SK-N-SH treated with all-trans-retinoic acid at 6 μM for 48 hours (cell line): ENCODE measurements around the gene TGFBI.

Source experiments
- ATAC-seq: fragments of 200-7000 bp; cut with Tn5 transposase; 3 replicates; pipeline ENCODE4 v1.9.1; 2020; ENCODE audit warnings: mild to moderate bottlenecking, moderate library complexity
- BACH2 ChIP-seq: fragments of 250-450 bp; sonication (Bioruptor Pico); IDR thresholded peaks from 2 replicates; pipeline ENCODE4 v1.9.0; 2021; ENCODE audit warnings: mild to moderate bottlenecking, borderline replicate concordance
- CSDC2 ChIP-seq: fragments of 250-450 bp; sonication (Bioruptor Pico); IDR thresholded peaks from 2 replicates; pipeline ENCODE4 v1.5.0; 2020; ENCODE audit warnings: mild to moderate bottlenecking, moderate library complexity
- ESRRG ChIP-seq: fragments of 250-450 bp; sonication (Bioruptor Pico); IDR thresholded peaks from 2 replicates; pipeline ENCODE4 v1.6.1; 2021; ENCODE audit warnings: mild to moderate bottlenecking
- ISL1 ChIP-seq: fragments of 250-450 bp; sonication (Bioruptor Pico); IDR thresholded peaks from 2 replicates; pipeline ENCODE4 v2.1.2; 2022; ENCODE audit warnings: mild to moderate bottlenecking, moderate library complexity
- RARB ChIP-seq: fragments of 250-450 bp; sonication (Bioruptor Pico); IDR thresholded peaks from 2 replicates; pipeline ENCODE4 v1.8.0; 2021; ENCODE audit warnings: mild to moderate bottlenecking, moderate library complexity
- SNAI2 ChIP-seq: fragments of 250-450 bp; sonication (Bioruptor Pico); IDR thresholded peaks from 2 replicates; pipeline ENCODE4 v1.5.0; 2020; ENCODE audit warnings: mild to moderate bottlenecking, moderate library complexity
- TCF4 ChIP-seq: fragments of 250-450 bp; sonication (Bioruptor Pico); IDR thresholded peaks from 2 replicates; pipeline ENCODE4 v1.8.0; 2021; ENCODE audit warnings: mild to moderate bottlenecking, moderate library complexity, borderline replicate concordance
- TOX ChIP-seq: fragments of 250-450 bp; sonication (Bioruptor Pico); IDR thresholded peaks from 2 replicates; pipeline ENCODE4 v1.8.0; 2021; ENCODE audit warnings: mild to moderate bottlenecking, moderate library complexity, borderline replicate concordance
- ZC3H10 ChIP-seq: fragments of 250-450 bp; sonication (Bioruptor Pico); IDR thresholded peaks from 2 replicates; pipeline ENCODE4 v1.5.1; 2021; ENCODE audit warnings: mild to moderate bottlenecking, moderate library complexity
- ZFP3 ChIP-seq: fragments of 250-450 bp; sonication (Bioruptor Pico); IDR thresholded peaks from 2 replicates; pipeline ENCODE4 v1.5.0; 2020; ENCODE audit warnings: mild to moderate bottlenecking, moderate library complexity
- ZFP30 ChIP-seq: fragments of 450-650 bp; formaldehyde crosslinking; IDR thresholded peaks from 2 replicates; pipeline ENCODE4 v1.5.0; 2022; ENCODE audit warnings: mild to moderate bottlenecking, moderate library complexity
- ZNF70 ChIP-seq: fragments of 450-650 bp; formaldehyde crosslinking; IDR thresholded peaks from 2 replicates; pipeline ENCODE4 v1.5.0; 2020; ENCODE audit warnings: mild to moderate bottlenecking, moderate library complexity
- ZNF8 ChIP-seq: fragments of 450-650 bp; formaldehyde crosslinking; IDR thresholded peaks from 2 replicates; pipeline ENCODE4 v1.5.0; 2020; ENCODE audit warnings: mild to moderate bottlenecking, moderate library complexity
- TF ChIP-seq, protein P1 (sequence below): fragments of 250-450 bp; sonication (Bioruptor Pico); IDR thresholded peaks from 2 replicates; pipeline ENCODE4 v1.8.0; 2020; ENCODE audit warnings: mild to moderate bottlenecking, moderate library complexity, borderline replicate concordance
- TF ChIP-seq, protein P2 (sequence below): fragments of 250-450 bp; sonication (Bioruptor Pico); IDR thresholded peaks from 2 replicates; pipeline ENCODE4 v1.8.0; 2021; ENCODE audit warnings: low read depth, mild to moderate bottlenecking, moderate library complexity, borderline replicate concordance
- TF ChIP-seq, protein P3 (sequence below): fragments of 250-450 bp; sonication (Bioruptor Pico); IDR thresholded peaks from 2 replicates; pipeline ENCODE4 v1.5.0; 2020; ENCODE audit warnings: mild to moderate bottlenecking, moderate library complexity
- TF ChIP-seq, protein P4 (sequence below): fragments of 250-450 bp; sonication (Bioruptor Pico); IDR thresholded peaks from 2 replicates; pipeline ENCODE4 v1.5.1; 2020; ENCODE audit warnings: low read depth, mild to moderate bottlenecking, moderate library complexity

TGFBI gene

DNA sequence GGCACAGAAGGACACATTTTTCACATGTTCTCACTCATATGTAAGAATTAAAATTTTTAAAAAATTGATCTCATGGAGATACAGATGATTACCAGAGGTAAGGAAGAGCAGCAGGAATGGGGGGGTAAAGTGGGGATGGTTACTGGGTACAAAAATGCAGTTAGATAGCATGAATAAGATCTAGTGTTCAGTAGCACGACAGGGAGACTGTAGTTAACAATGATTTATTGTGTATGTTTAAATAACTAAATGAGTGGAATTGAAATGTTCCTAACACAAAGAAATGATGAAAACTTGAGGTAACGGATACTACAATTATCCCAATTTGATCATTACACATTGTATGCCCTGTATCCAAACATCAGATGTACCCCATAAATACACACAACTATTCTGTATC, 15.2 kb upstream of the TGFBI start:
- no peak for ATAC-seq
- TF ChIP-seq RARB, result no peak
- no peak for TF ChIP-seq ZNF8 (CRISPR knock-in tag)
- no peak for TF ChIP-seq SNAI2 (CRISPR knock-in tag)
- TF ChIP-seq ESRRG (CRISPR knock-in tag), result no peak
- TF ChIP-seq BACH2 (CRISPR knock-in tag), result no peak
- TF ChIP-seq TOX (CRISPR knock-in tag), result no peak
- TF ChIP-seq, protein P1, sequence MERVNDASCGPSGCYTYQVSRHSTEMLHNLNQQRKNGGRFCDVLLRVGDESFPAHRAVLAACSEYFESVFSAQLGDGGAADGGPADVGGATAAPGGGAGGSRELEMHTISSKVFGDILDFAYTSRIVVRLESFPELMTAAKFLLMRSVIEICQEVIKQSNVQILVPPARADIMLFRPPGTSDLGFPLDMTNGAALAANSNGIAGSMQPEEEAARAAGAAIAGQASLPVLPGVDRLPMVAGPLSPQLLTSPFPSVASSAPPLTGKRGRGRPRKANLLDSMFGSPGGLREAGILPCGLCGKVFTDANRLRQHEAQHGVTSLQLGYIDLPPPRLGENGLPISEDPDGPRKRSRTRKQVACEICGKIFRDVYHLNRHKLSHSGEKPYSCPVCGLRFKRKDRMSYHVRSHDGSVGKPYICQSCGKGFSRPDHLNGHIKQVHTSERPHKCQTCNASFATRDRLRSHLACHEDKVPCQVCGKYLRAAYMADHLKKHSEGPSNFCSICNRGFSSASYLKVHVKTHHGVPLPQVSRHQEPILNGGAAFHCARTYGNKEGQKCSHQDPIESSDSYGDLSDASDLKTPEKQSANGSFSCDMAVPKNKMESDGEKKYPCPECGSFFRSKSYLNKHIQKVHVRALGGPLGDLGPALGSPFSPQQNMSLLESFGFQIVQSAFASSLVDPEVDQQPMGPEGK (CRISPR knock-in tag), result no peak
- TF ChIP-seq ZNF70 (CRISPR knock-in tag), result no peak
- TF ChIP-seq, protein P2, sequence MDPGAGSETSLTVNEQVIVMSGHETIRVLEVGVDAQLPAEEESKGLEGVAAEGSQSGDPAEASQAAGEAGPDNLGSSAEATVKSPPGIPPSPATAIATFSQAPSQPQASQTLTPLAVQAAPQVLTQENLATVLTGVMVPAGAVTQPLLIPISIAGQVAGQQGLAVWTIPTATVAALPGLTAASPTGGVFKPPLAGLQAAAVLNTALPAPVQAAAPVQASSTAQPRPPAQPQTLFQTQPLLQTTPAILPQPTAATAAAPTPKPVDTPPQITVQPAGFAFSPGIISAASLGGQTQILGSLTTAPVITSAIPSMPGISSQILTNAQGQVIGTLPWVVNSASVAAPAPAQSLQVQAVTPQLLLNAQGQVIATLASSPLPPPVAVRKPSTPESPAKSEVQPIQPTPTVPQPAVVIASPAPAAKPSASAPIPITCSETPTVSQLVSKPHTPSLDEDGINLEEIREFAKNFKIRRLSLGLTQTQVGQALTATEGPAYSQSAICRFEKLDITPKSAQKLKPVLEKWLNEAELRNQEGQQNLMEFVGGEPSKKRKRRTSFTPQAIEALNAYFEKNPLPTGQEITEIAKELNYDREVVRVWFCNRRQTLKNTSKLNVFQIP (CRISPR knock-in tag), result no peak
- TF ChIP-seq CSDC2 (CRISPR knock-in tag), result no peak

DNA sequence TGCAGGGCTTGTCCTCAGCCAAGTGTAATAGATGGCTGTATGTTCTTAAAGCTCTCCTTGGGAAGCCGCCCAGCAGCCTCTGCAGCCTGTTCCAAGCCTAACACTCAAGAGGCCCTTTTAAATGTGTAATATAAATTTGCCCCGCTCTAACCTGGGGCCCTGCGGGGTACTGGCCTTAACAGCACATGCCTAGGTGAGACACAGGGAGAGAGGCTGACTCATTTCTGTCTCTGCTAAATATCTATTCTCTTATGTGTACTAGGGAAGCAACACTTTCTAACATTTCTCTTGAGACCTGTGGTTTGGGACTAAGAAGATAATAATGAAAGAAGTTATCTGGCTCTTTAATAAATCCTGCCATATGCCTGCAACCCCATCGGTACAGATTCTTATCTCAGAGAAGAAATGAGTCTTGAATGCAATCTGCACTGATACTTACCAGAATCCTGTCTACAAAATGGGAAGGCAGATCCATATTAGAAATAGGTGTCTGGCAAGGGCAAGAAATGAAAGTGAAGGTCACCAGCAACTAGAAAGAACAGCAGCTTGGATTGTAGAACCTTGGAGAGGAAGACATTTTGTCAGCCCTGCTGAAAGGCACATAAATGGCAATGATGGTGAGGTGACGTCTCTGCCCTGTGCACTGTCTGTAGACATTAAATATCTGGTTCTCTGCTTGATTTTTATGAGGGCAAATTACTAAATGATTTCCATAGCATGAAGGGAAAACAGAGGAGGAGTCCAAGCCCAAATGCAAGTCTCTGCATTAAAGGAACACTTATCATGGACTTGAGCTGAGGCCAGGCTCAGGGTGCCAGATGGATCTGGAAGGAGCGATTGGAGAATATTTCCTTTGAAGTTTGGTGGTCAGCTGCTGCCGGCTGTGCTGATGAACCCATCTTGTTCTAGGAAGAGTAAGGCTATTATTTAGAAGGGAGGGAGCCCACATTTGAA, 14.5 kb upstream of the TGFBI start:
- TF ChIP-seq ZNF70 (CRISPR knock-in tag) (no peak), ZC3H10 (peak; percentile 90), TCF4 (CRISPR knock-in tag) (peak; percentile 65; the same call in 1 of the 2 replicates), ISL1 (CRISPR knock-in tag) (peak; percentile 91), ZFP30 (CRISPR knock-in tag) (no peak), TOX (CRISPR knock-in tag) (peak; percentile 95)
- TF ChIP-seq, protein P1 (CRISPR knock-in tag), result peak; percentile 85; the same call in 1 of the 2 replicates
- TF ChIP-seq, protein P2 (CRISPR knock-in tag), result peak; percentile 93; the same call in 1 of the 2 replicates
- TF ChIP-seq, protein P3, sequence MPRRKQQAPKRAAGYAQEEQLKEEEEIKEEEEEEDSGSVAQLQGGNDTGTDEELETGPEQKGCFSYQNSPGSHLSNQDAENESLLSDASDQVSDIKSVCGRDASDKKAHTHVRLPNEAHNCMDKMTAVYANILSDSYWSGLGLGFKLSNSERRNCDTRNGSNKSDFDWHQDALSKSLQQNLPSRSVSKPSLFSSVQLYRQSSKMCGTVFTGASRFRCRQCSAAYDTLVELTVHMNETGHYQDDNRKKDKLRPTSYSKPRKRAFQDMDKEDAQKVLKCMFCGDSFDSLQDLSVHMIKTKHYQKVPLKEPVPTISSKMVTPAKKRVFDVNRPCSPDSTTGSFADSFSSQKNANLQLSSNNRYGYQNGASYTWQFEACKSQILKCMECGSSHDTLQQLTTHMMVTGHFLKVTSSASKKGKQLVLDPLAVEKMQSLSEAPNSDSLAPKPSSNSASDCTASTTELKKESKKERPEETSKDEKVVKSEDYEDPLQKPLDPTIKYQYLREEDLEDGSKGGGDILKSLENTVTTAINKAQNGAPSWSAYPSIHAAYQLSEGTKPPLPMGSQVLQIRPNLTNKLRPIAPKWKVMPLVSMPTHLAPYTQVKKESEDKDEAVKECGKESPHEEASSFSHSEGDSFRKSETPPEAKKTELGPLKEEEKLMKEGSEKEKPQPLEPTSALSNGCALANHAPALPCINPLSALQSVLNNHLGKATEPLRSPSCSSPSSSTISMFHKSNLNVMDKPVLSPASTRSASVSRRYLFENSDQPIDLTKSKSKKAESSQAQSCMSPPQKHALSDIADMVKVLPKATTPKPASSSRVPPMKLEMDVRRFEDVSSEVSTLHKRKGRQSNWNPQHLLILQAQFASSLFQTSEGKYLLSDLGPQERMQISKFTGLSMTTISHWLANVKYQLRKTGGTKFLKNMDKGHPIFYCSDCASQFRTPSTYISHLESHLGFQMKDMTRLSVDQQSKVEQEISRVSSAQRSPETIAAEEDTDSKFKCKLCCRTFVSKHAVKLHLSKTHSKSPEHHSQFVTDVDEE, result no peak
- ATAC-seq, result peak; percentile 65

DNA sequence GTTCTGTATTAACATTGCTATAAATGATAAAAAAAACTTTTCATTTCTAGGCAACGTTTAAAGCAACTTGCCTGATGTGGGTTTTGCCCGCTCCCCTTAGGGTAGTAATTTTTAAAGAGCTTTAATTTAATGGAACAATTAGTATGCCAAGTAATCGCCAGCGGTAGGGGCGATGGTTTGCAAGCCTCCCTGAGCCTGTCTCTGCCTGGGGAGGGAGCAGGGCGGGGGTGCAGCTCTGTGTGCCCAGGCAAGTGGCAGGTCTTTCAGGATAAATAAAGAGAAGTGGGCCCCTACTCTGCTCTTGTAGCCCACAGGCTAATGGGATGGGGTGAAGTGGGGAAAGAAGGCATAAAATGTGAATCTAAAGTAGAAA, 13.8 kb upstream of the TGFBI start:
- no peak for ATAC-seq
- TF ChIP-seq CSDC2 (CRISPR knock-in tag) (no peak), ZFP3 (CRISPR knock-in tag) (no peak)
- TF ChIP-seq, protein P4, sequence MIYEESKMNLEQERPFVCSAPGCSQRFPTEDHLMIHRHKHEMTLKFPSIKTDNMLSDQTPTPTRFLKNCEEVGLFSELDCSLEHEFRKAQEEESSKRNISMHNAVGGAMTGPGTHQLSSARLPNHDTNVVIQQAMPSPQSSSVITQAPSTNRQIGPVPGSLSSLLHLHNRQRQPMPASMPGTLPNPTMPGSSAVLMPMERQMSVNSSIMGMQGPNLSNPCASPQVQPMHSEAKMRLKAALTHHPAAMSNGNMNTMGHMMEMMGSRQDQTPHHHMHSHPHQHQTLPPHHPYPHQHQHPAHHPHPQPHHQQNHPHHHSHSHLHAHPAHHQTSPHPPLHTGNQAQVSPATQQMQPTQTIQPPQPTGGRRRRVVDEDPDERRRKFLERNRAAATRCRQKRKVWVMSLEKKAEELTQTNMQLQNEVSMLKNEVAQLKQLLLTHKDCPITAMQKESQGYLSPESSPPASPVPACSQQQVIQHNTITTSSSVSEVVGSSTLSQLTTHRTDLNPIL, result no peak
